Adrenal gland (tissue), 5 donors: ENCODE results near the gene ZNF559.

Experiments used
- POLR2A ChIP-seq, 2 donors: fragments of 450-650 bp; IDR thresholded peaks; one replicate each; pipeline ENCODE4 v1.6.1; 2017; ENCODE audit warnings: antibody characterized with exemption in 2 of 2, mild to moderate bottlenecking in 2 of 2, moderate library complexity in 1 of 2
- TF ChIP-seq, protein P1 (sequence below), 6 experiments: fragments of 450-650 bp in 4 of 6; fragments of 200-600 bp in 2 of 6; sonication (generic) in 1 of 6; IDR thresholded peaks; 1 replicate in 5 of 6; 2 replicates in 1 of 6; pipeline versions ENCODE4 v1.5.1 to v1.8.0; 2016 to 2021; ENCODE audit warnings: antibody characterized with exemption in 6 of 6, mild to moderate bottlenecking in 2 of 6, moderate library complexity in 1 of 6
- donor health status: DM: no; HTN: no; CAD: no.

DNA sequence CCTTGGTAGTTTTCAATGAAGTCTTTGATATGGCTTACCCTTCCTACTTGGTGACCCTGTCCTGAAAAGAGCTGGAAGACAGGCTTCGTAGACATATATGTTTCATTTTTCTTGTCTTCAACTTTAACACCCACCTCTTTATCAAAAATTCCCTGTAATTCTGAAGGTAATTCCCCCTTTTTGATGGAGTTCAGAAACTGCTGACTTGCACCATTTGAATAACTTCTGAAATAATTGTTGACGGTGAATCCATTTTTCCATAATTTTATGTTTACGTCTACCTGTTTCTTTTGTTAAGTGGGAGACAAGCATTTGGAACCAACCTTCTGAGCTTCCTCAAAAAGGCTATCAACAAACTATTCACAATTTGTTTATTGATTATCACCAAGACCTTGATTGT is 24.3 kb downstream of the ZNF559 start:
- TF ChIP-seq, protein P1, sequence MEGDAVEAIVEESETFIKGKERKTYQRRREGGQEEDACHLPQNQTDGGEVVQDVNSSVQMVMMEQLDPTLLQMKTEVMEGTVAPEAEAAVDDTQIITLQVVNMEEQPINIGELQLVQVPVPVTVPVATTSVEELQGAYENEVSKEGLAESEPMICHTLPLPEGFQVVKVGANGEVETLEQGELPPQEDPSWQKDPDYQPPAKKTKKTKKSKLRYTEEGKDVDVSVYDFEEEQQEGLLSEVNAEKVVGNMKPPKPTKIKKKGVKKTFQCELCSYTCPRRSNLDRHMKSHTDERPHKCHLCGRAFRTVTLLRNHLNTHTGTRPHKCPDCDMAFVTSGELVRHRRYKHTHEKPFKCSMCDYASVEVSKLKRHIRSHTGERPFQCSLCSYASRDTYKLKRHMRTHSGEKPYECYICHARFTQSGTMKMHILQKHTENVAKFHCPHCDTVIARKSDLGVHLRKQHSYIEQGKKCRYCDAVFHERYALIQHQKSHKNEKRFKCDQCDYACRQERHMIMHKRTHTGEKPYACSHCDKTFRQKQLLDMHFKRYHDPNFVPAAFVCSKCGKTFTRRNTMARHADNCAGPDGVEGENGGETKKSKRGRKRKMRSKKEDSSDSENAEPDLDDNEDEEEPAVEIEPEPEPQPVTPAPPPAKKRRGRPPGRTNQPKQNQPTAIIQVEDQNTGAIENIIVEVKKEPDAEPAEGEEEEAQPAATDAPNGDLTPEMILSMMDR (IDR thresholded peaks at IDR 0.05), result no peak
- no peak for TF ChIP-seq POLR2A (IDR thresholded peaks at IDR 0.05)
